GM12878 (cell line): ENCODE measurements around the gene METTL23. TPM values are rescaled to one million over a fixed set of nuclear protein-coding genes. Genes with fewer than 3 reads are reported as not detected.

Source experiments
- ATAC-seq: fragments of 200-7000 bp; cut with Tn5 transposase; 3 replicates; pipeline ENCODE4 v1.9.1; 2020; ENCODE audit warnings: mild to moderate bottlenecking, moderate library complexity
- BruUV-seq: library from RNA; stranded (reverse); fragments of 400-500 nt; replicated peaks from 2 replicates; lab custom pipeline; 2021; lab: Mats Ljungman, UMichigan
- CTCF ChIA-PET: fragments of 300-600 bp; sonication (Branson Sonifier 250); formaldehyde crosslinking; extraction: SDS; loops from one replicate; lab custom pipeline; 2021; ENCODE audit warnings: inconsistent platforms; lab: Yijun Ruan, JAX
- POLR2A ChIA-PET: fragments of 350-600 bp; formaldehyde crosslinking; extraction: SDS; loops from one replicate; lab custom pipeline; 2021; ENCODE audit warnings: inconsistent platforms; lab: Charles Lee
- RAD21 ChIA-PET: fragments of 300-600 bp; sonication (Branson Sonifier 250); formaldehyde crosslinking; loops from one replicate; lab custom pipeline; 2023; ENCODE audit warnings: antibody characterized with exemption; ENCODE audit not compliant: unreplicated experiment; lab: Charles Lee
- SMC1A ChIA-PET: fragments of 300-600 bp; sonication (Branson Sonifier 250); formaldehyde crosslinking; loops from one replicate; lab custom pipeline; 2023; ENCODE audit not compliant: unreplicated experiment, uncharacterized antibody; lab: Charles Lee
- DNase-seq: peaks from one replicate; pipeline ENCODE4 v3.0.0-alpha.2; 2011; ENCODE audit warnings: low read depth, low spot score
- FAIRE-seq: peaks from 3 replicates; lab custom pipeline; 2011; peaks lifted over from hg19 to GRCh38; lab: Jason Lieb, UNC
- H2AFZ ChIP-seq: 2 replicates; pipeline ENCODE4 v1.6.0; 2011; ENCODE audit warnings: low read depth, low read length, control low read depth; ENCODE audit not compliant: control insufficient read depth
- H3K27ac ChIP-seq: 2 replicates; pipeline ENCODE4 v1.5.1; 2011; ENCODE audit warnings: control low read depth; ENCODE audit not compliant: control insufficient read depth, insufficient read depth
- H3K27me3 ChIP-seq, 2 experiments: replicated peaks in 1 of 2; 2 replicates each; pipeline versions ENCODE4 v1.6.0 to v1.6.1; 2011; ENCODE audit warnings: low read length in 1 of 2; ENCODE audit not compliant: control insufficient read depth in 2 of 2, insufficient read depth in 2 of 2
- H3K36me3 ChIP-seq, 2 experiments: 2 replicates each; pipeline ENCODE4 v1.5.1; 2011; ENCODE audit warnings: low read length in 1 of 2; ENCODE audit not compliant: control insufficient read depth in 2 of 2, insufficient read depth in 2 of 2
- H3K4me1 ChIP-seq: 2 replicates; pipeline ENCODE4 v1.6.1; 2011; ENCODE audit warnings: mild to moderate bottlenecking, low read length, moderate library complexity, mixed read lengths; ENCODE audit not compliant: control insufficient read depth, insufficient read depth
- H3K4me2 ChIP-seq: 2 replicates; pipeline ENCODE4 v1.6.0; 2011; ENCODE audit warnings: control low read depth; ENCODE audit not compliant: control insufficient read depth, insufficient read depth
- H3K4me3 ChIP-seq: fragments of 200-600 bp; sonication (generic); 2 replicates; pipeline ENCODE4 v1.5.1; 2016
- H3K79me2 ChIP-seq: 2 replicates; pipeline ENCODE4 v1.6.0; 2011; ENCODE audit warnings: low read length; ENCODE audit not compliant: control insufficient read depth, insufficient read depth
- H3K9ac ChIP-seq: 2 replicates; pipeline ENCODE4 v1.8.0; 2011; ENCODE audit warnings: low read length, control low read depth, mixed read lengths; ENCODE audit not compliant: control insufficient read depth, insufficient read depth
- H3K9me3 ChIP-seq: replicated peaks from 3 replicates; pipeline ENCODE4 v1.5.1; 2011; ENCODE audit warnings: mild to moderate bottlenecking, low read length; ENCODE audit not compliant: control insufficient read depth, insufficient read depth
- H4K20me1 ChIP-seq: 2 replicates; pipeline ENCODE4 v1.6.0; 2011; ENCODE audit not compliant: control insufficient read depth, insufficient read depth
- BCL3 ChIP-seq: IDR thresholded peaks from 2 replicates; pipeline ENCODE4 v1.6.1; 2011; ENCODE audit warnings: borderline replicate concordance, low read depth, mild to moderate bottlenecking, moderate library complexity, low read length; ENCODE audit not compliant: insufficient read depth, poor library complexity, severe bottlenecking
- CREM ChIP-seq: IDR thresholded peaks from 2 replicates; pipeline ENCODE4 v1.6.1; 2014; ENCODE audit warnings: antibody characterized with exemption, low read depth
- E4F1 ChIP-seq: fragments of 450-650 bp; IDR thresholded peaks from 2 replicates; pipeline ENCODE4 v1.6.1; 2018; ENCODE audit warnings: borderline replicate concordance, mild to moderate bottlenecking; ENCODE audit not compliant: partially characterized antibody
- KAT2A ChIP-seq: conservative IDR thresholded peaks from 2 replicates; pipeline ENCODE4 v1.6.1; 2011; ENCODE audit warnings: low read depth, low read length; ENCODE audit not compliant: control insufficient read depth
- TARDBP ChIP-seq: IDR thresholded peaks from 2 replicates; pipeline ENCODE4 v1.6.1; 2016; ENCODE audit warnings: borderline replicate concordance
- WGBS: methylation state at CpG from one replicate; pipeline ENCODE4 v1.1.6; 2016; ENCODE audit warnings: low lambda C conversion rate; ENCODE audit not compliant: insufficient replicate concordance, insufficient coverage; ENCODE audit errors: missing lambda C conversion rate; 5-methylcytosine and 5-hydroxymethylcytosine counted together
- in situ Hi-C: fragments of 300-500 bp; cut with MboI; formaldehyde crosslinking; loops from 9 replicates; pipeline ENCODE4 v1.14.3; 2018; ENCODE audit warnings: mixed read lengths
- intact Hi-C: fragments of 100-400 bp; cut with micrococcal nuclease; formaldehyde crosslinking; loops from one replicate; pipeline ENCODE4 v1.14.2; 2022; ENCODE audit not compliant: unreplicated experiment
- polyA plus RNA-seq, 11 experiments: library from polyadenylated mRNA; depleted of rRNA in 4 of 11; unstranded in 6 of 11; stranded (reverse) in 5 of 11; fragments of >200 nt; fragmentation: Nextera tagmentation in 4 of 11; fragmentation: Illumina TruSeq in 1 of 11; extraction: Ambion mirVana in 4 of 11; extraction: Trizol in 1 of 11; gene quantifications; 1 replicate in 1 of 11; 2 replicates in 10 of 11; pipeline versions ENCODE4 v1.2.1 to v1.2.3, GENCODE V29; 2011 to 2016; ENCODE audit warnings: inconsistent platforms in 2 of 11, missing spikeins in 2 of 11, low read depth in 1 of 11
- total RNA-seq, 4 experiments: library from RNA; depleted of rRNA in 3 of 4; stranded (reverse); fragments of >200 nt in 3 of 4; fragmentation: Illumina TruSeq in 1 of 4; extraction: Trizol in 1 of 4; gene quantifications; 2 replicates each; pipeline versions ENCODE4 v1.2.1 to v1.2.3, GENCODE V29; 2013 to 2021
- TF ChIP-seq, protein P1 (sequence below): IDR thresholded peaks from 2 replicates; pipeline ENCODE4 v1.6.1; 2011; ENCODE audit warnings: low read depth, mild to moderate bottlenecking, low read length, moderate library complexity, borderline replicate concordance; ENCODE audit errors: extremely low read depth

METTL23 gene
- total and polyA plus RNA-seq, 10 of the 15 experiments (the other 5 are each of a cell fraction or from before 2014, with no cell fraction given): 25.6 to 61.5 (median 30.9) TPM

- peak; percentile 69 for ATAC-seq
- Histone ChIP-seq H3K9ac (no peak overlapping the region), H3K36me3 (peaks cover 2 to 10% of the 10 kb centered on the region in 2 experiments), H3K27ac (no peak overlapping the region), H3K27me3 (no peaks in the 10 kb centered on the region), H3K9me3 (no peaks in the 10 kb centered on the region; the same call in 2 of the 3 replicates), H4K20me1 (no peaks in the 10 kb centered on the region), H2AFZ (no peak overlapping the region), H3K4me1 (no peaks in the 10 kb centered on the region), H3K79me2 (no peaks in the 10 kb centered on the region), H3K4me2 (no peak overlapping the region), H3K4me3 (no peak overlapping the region)
- TF ChIP-seq KAT2A (no peak), CREM (no peak), TARDBP (no peak), E4F1 (no peak), BCL3 (peak; percentile 42)
- TF ChIP-seq, protein P1, sequence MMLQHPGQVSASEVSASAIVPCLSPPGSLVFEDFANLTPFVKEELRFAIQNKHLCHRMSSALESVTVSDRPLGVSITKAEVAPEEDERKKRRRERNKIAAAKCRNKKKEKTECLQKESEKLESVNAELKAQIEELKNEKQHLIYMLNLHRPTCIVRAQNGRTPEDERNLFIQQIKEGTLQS: no peak
- no peak for DNase-seq
- 95% methylated on average over 6 of the region's 6 CpGs for WGBS
- intact Hi-C loops (no loop called here), in situ Hi-C loops (no loop called here)
- POLR2A ChIA-PET: interaction anchor here (0.7 kb wide), 1 partner anchor 337 kb away, joined by 3 read pairs; no protein-coding TSS in a partner anchor
- no TSS peak for BruUV-seq
- FAIRE-seq: no peak
- RAD21 ChIA-PET: no interaction called here
- CTCF ChIA-PET: no interaction called here
- SMC1A ChIA-PET: interaction anchor here (1.0 kb wide), 1 partner anchor 92 kb away, joined by 4 read pairs; no protein-coding TSS in a partner anchor
Observed at GRCh38 chr17:76772842-76773525, 46.3 kb downstream of the METTL23 start.
